GM12872 (cell line): ENCODE data around the gene SLC8A1.

Experiments used
- CTCF ChIP-seq: IDR thresholded peaks from 3 replicates; pipeline ENCODE4 v1.5.1; 2011; ENCODE audit warnings: low read depth, mild to moderate bottlenecking, low read length, moderate library complexity; ENCODE audit not compliant: insufficient read depth

The SLC8A1 gene

GRCh38 chr2:40289771-40290404 is 162.0 kb downstream of the SLC8A1 start:
- no peak for TF ChIP-seq CTCF

- no peak for TF ChIP-seq CTCF
Measured at GRCh38 chr2:40287773-40288172, 164.1 kb downstream of the SLC8A1 start.

- TF ChIP-seq CTCF = no peak
Measured at GRCh38 chr2:40287195-40287594, 164.7 kb downstream of the SLC8A1 start.

GRCh38 chr2:40286721-40287120 is 165.2 kb downstream of the SLC8A1 start:
- no peak for TF ChIP-seq CTCF

- TF ChIP-seq CTCF = no peak
Measured at GRCh38 chr2:40285391-40285790, 166.5 kb downstream of the SLC8A1 start.

GRCh38 chr2:40284797-40285196 is 167.1 kb downstream of the SLC8A1 start:
- no peak for TF ChIP-seq CTCF

- TF ChIP-seq CTCF = no peak
Measured at GRCh38 chr2:40283111-40283909, 168.6 kb downstream of the SLC8A1 start.
